Uterus (tissue), 2 donors: Measurements from ENCODE around the gene SRCIN1.

ENCODE experiments used
- POLR2A ChIP-seq, 2 donors: fragments of 450-650 bp; IDR thresholded peaks; one replicate each; pipeline ENCODE4 v1.6.1; 2016; ENCODE audit warnings: antibody characterized with exemption in 2 of 2, mild to moderate bottlenecking in 1 of 2, moderate library complexity in 1 of 2
- TF ChIP-seq, protein P1 (sequence below), 4 experiments: fragments of 200-600 bp in 2 of 4; fragments of 450-650 bp in 2 of 4; sonication (generic) in 2 of 4; IDR thresholded peaks; one replicate each; pipeline ENCODE4 v1.5.1; 2016 to 2019; ENCODE audit warnings: antibody characterized with exemption in 4 of 4, mild to moderate bottlenecking in 2 of 4, moderate library complexity in 1 of 4

DNA sequence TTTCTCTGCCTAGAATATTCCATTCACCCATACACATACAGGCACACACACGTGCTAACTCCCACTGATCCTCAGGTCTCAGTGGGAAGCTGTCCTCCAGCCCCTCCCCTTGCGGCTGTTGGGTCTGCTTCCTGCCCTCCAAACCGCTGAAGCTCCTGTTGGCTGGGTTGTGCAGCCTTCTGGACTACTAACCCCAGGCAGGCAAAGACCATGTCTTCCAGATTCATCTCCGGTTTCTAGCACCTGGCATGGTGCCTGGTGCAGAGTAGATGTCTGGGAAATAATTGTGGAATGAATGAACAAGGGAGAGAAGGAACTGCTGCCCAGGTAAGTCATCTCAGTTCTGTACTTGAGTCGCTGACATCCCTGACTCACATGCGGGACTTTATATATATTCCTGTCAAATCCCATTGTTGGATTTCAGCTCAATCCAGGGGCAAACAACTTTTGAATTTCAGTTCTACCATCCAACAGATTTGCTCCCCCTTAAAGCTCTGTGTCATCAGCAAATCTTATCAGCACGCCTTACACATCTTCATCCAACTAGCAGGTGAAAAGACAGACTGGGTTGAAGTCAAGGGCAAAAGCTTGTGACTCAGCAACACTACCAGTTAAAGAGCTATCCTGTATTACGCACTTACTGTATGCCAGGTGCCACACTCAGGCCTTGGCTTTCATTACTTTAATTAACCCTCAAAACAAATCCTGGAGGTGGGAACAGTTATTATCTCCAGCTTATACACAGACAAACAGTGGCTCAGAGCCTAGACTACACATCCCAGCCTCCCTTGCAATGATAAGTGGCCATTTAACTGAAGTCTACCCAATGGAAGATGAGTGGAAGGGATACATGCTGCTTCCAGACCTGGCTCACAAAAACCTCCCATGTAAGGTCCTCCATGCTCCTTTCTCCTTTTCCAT, 51.1 kb downstream of the SRCIN1 start:
- TF ChIP-seq, protein P1, sequence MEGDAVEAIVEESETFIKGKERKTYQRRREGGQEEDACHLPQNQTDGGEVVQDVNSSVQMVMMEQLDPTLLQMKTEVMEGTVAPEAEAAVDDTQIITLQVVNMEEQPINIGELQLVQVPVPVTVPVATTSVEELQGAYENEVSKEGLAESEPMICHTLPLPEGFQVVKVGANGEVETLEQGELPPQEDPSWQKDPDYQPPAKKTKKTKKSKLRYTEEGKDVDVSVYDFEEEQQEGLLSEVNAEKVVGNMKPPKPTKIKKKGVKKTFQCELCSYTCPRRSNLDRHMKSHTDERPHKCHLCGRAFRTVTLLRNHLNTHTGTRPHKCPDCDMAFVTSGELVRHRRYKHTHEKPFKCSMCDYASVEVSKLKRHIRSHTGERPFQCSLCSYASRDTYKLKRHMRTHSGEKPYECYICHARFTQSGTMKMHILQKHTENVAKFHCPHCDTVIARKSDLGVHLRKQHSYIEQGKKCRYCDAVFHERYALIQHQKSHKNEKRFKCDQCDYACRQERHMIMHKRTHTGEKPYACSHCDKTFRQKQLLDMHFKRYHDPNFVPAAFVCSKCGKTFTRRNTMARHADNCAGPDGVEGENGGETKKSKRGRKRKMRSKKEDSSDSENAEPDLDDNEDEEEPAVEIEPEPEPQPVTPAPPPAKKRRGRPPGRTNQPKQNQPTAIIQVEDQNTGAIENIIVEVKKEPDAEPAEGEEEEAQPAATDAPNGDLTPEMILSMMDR (IDR thresholded peaks at IDR 0.05): no peak
- no peak for TF ChIP-seq POLR2A (IDR thresholded peaks at IDR 0.05)
